WTC11 (cell line): ENCODE measurements around the gene CYP2A7. TPM values are rescaled to one million over a fixed set of nuclear protein-coding genes. Genes with fewer than 3 reads are reported as not detected.

ENCODE experiments used
- ATAC-seq: fragments of 200-7000 bp; cut with Tn5 transposase; 2 replicates; pipeline ENCODE4 v1.10.0; 2021; ENCODE audit warnings: mild to moderate bottlenecking, moderate library complexity
- CTCF ChIA-PET: fragments of 300-600 bp; sonication (Branson Sonifier 250); formaldehyde crosslinking; loops from one replicate; lab custom pipeline; 2021; ENCODE audit warnings: antibody characterized with exemption; lab: Charles Lee
- POLR2A ChIA-PET: fragments of 350-600 bp; sonication (Branson Sonifier 250); formaldehyde crosslinking; loops from one replicate; lab custom pipeline; 2021; ENCODE audit warnings: antibody characterized with exemption; lab: Charles Lee
- DNase-seq: peaks from one replicate; pipeline ENCODE4 v3.0.0; 2021; ENCODE audit warnings: low spot score
- H3K27ac Mint-ChIP-seq: 2 replicates; pipeline ENCODE4 v1.8.0; 2021; ENCODE audit warnings: mixed read lengths
- H3K27me3 Mint-ChIP-seq: 2 replicates; pipeline ENCODE4 v1.8.0; 2021; ENCODE audit warnings: low read depth, mild to moderate bottlenecking, moderate library complexity, mixed read lengths
- H3K36me3 Mint-ChIP-seq: 2 replicates; pipeline ENCODE4 v1.8.0; 2021; ENCODE audit warnings: mixed read lengths
- H3K4me1 Mint-ChIP-seq: 2 replicates; pipeline ENCODE4 v1.8.0; 2022; ENCODE audit warnings: mixed read lengths
- H3K4me3 Mint-ChIP-seq: 2 replicates; pipeline ENCODE4 v1.8.0; 2021; ENCODE audit warnings: mild to moderate bottlenecking, moderate library complexity, mixed read lengths
- H3K9me3 Mint-ChIP-seq: 2 replicates; pipeline ENCODE4 v1.8.0; 2021; ENCODE audit warnings: mixed read lengths
- NR3C1 ChIP-seq: sonication (generic); formaldehyde crosslinking; conservative IDR thresholded peaks from 2 replicates; pipeline ENCODE4 v1.8.1; 2023; ENCODE audit warnings: low read depth, mild to moderate bottlenecking, missing genetic modification reagents
- PRDM15 ChIP-seq: sonication (generic); formaldehyde crosslinking; IDR thresholded peaks from 2 replicates; pipeline ENCODE4 v1.8.0; 2022; ENCODE audit warnings: missing genetic modification reagents
- RORB ChIP-seq: fragments of 250-450 bp; sonication (Bioruptor Pico); IDR thresholded peaks from 2 replicates; pipeline ENCODE4 v1.9.0; 2021; ENCODE audit warnings: mild to moderate bottlenecking
- SMAD4 ChIP-seq: sonication (generic); formaldehyde crosslinking; IDR thresholded peaks from 2 replicates; pipeline ENCODE4 v1.8.0; 2022; ENCODE audit warnings: mild to moderate bottlenecking, missing genetic modification reagents
- STAT6 ChIP-seq: sonication (generic); formaldehyde crosslinking; conservative IDR thresholded peaks from 2 replicates; pipeline ENCODE4 v1.8.1; 2023; ENCODE audit warnings: mild to moderate bottlenecking, low read depth, missing genetic modification reagents, moderate library complexity
- TCF7 ChIP-seq: sonication (generic); formaldehyde crosslinking; IDR thresholded peaks from 2 replicates; pipeline ENCODE4 v1.8.0; 2022; ENCODE audit warnings: mild to moderate bottlenecking, low read depth, missing genetic modification reagents, moderate library complexity
- TP53 ChIP-seq: sonication (generic); formaldehyde crosslinking; IDR thresholded peaks from 2 replicates; pipeline ENCODE4 v1.8.1; 2023; ENCODE audit warnings: mild to moderate bottlenecking, missing genetic modification reagents
- ZMAT4 ChIP-seq: fragments of 250-450 bp; sonication (Bioruptor Pico); IDR thresholded peaks from 2 replicates; pipeline ENCODE4 v1.9.0; 2021; ENCODE audit warnings: mild to moderate bottlenecking
- ZNF317 ChIP-seq: sonication (generic); formaldehyde crosslinking; IDR thresholded peaks from 2 replicates; pipeline ENCODE4 v1.8.1; 2023; ENCODE audit warnings: low read depth, mild to moderate bottlenecking, moderate library complexity, missing genetic modification reagents, borderline replicate concordance
- total RNA-seq: library from RNA; stranded (reverse); gene quantifications from 3 replicates; pipeline ENCODE4 v1.2.3, GENCODE V29; 2021
- TF ChIP-seq, protein P1 (sequence below): fragments of 250-450 bp; sonication (Bioruptor Pico); IDR thresholded peaks from 2 replicates; pipeline ENCODE4 v1.9.0; 2021; ENCODE audit warnings: mild to moderate bottlenecking, borderline replicate concordance
- TF ChIP-seq, protein P2 (sequence below): sonication (generic); formaldehyde crosslinking; IDR thresholded peaks from 2 replicates; pipeline ENCODE4 v1.8.0; 2022; ENCODE audit warnings: mild to moderate bottlenecking, missing genetic modification reagents
- TF ChIP-seq, protein P3 (sequence below): sonication (generic); formaldehyde crosslinking; IDR thresholded peaks from 2 replicates; pipeline ENCODE4 v1.8.1; 2022; ENCODE audit warnings: low read depth, missing genetic modification reagents, borderline replicate concordance
- TF ChIP-seq, protein P4 (sequence below): sonication (generic); formaldehyde crosslinking; IDR thresholded peaks from 2 replicates; pipeline ENCODE4 v1.8.1; 2022; ENCODE audit warnings: mild to moderate bottlenecking, moderate library complexity, missing genetic modification reagents
- TF ChIP-seq, protein P5 (sequence below): fragments of 250-450 bp; sonication (Bioruptor Pico); IDR thresholded peaks from 2 replicates; pipeline ENCODE4 v1.9.0; 2021; ENCODE audit warnings: mild to moderate bottlenecking

Gene CYP2A7
- total RNA-seq, 1 experiment from 2014 or later: not detected

DNA sequence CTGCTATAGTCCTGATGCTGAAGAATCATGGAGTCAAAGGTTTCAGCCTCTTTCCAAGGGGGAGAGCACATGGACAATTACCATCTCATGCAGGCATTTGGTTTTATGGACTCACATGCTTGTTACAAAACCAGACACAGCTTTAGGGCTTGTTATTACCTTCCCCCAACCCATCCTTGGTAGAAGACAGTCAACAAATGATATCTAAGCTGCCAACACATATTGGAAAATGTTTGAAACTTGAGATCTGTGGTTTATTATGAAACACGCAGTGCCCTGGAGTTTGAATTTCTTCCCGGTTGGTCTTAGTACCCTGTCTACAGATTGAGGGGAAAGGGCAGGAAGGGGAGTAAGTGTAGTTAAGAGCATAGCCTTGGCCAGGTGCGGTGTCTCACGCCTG lies 19.2 kb downstream of the CYP2A7 start (continued):
- TF ChIP-seq ZMAT4 (CRISPR knock-in tag): no peak
- TF ChIP-seq, protein P1, sequence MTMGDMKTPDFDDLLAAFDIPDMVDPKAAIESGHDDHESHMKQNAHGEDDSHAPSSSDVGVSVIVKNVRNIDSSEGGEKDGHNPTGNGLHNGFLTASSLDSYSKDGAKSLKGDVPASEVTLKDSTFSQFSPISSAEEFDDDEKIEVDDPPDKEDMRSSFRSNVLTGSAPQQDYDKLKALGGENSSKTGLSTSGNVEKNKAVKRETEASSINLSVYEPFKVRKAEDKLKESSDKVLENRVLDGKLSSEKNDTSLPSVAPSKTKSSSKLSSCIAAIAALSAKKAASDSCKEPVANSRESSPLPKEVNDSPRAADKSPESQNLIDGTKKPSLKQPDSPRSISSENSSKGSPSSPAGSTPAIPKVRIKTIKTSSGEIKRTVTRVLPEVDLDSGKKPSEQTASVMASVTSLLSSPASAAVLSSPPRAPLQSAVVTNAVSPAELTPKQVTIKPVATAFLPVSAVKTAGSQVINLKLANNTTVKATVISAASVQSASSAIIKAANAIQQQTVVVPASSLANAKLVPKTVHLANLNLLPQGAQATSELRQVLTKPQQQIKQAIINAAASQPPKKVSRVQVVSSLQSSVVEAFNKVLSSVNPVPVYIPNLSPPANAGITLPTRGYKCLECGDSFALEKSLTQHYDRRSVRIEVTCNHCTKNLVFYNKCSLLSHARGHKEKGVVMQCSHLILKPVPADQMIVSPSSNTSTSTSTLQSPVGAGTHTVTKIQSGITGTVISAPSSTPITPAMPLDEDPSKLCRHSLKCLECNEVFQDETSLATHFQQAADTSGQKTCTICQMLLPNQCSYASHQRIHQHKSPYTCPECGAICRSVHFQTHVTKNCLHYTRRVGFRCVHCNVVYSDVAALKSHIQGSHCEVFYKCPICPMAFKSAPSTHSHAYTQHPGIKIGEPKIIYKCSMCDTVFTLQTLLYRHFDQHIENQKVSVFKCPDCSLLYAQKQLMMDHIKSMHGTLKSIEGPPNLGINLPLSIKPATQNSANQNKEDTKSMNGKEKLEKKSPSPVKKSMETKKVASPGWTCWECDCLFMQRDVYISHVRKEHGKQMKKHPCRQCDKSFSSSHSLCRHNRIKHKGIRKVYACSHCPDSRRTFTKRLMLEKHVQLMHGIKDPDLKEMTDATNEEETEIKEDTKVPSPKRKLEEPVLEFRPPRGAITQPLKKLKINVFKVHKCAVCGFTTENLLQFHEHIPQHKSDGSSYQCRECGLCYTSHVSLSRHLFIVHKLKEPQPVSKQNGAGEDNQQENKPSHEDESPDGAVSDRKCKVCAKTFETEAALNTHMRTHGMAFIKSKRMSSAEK (CRISPR knock-in tag): no peak

DNA sequence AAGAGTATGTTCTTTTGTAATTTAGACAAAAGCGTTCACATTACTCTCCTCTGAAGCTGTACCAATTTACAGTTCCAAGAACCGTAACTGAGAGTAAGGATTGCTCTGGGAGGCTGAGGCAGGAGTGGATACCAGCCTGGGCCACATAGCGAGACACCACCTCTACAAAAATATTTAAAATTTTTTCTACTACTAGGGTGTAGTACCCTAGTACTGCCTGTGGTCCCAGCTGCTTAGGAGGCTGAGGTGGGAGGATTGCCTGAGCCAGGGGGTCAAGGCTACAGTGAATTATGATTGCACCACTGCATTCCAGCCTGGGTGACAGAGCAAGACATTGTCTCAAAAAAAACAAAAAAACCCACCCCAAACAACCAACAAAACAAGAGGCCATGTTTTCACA lies 19.7 kb downstream of the CYP2A7 start:
- H3K36me3 Mint-ChIP-seq: no peaks in the 10 kb centered on the region
- POLR2A ChIA-PET: no interaction called here
- DNase-seq: no peak
- H3K9me3 Mint-ChIP-seq: no peaks in the 10 kb centered on the region
- no peaks in the 10 kb centered on the region for H3K4me1 Mint-ChIP-seq
- no peak for ATAC-seq
- TF ChIP-seq ZNF317: no peak
- no peak for TF ChIP-seq RORB (CRISPR knock-in tag)
- TF ChIP-seq TP53 (CRISPR knock-in tag): no peak
- TF ChIP-seq PRDM15 (CRISPR knock-in tag): no peak
- TF ChIP-seq, protein P2, sequence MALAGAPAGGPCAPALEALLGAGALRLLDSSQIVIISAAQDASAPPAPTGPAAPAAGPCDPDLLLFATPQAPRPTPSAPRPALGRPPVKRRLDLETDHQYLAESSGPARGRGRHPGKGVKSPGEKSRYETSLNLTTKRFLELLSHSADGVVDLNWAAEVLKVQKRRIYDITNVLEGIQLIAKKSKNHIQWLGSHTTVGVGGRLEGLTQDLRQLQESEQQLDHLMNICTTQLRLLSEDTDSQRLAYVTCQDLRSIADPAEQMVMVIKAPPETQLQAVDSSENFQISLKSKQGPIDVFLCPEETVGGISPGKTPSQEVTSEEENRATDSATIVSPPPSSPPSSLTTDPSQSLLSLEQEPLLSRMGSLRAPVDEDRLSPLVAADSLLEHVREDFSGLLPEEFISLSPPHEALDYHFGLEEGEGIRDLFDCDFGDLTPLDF (CRISPR knock-in tag): no peak
- TF ChIP-seq SMAD4 (CRISPR knock-in tag): no peak
- no peak for TF ChIP-seq TCF7
- TF ChIP-seq, protein P3, sequence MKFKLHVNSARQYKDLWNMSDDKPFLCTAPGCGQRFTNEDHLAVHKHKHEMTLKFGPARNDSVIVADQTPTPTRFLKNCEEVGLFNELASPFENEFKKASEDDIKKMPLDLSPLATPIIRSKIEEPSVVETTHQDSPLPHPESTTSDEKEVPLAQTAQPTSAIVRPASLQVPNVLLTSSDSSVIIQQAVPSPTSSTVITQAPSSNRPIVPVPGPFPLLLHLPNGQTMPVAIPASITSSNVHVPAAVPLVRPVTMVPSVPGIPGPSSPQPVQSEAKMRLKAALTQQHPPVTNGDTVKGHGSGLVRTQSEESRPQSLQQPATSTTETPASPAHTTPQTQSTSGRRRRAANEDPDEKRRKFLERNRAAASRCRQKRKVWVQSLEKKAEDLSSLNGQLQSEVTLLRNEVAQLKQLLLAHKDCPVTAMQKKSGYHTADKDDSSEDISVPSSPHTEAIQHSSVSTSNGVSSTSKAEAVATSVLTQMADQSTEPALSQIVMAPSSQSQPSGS (CRISPR knock-in tag): no peak
- no peaks in the 10 kb centered on the region; the same call in 1 of the 2 replicates for H3K27me3 Mint-ChIP-seq
- no peak overlapping the region for H3K27ac Mint-ChIP-seq
- no peak overlapping the region for H3K4me3 Mint-ChIP-seq
- CTCF ChIA-PET: no interaction called here

DNA sequence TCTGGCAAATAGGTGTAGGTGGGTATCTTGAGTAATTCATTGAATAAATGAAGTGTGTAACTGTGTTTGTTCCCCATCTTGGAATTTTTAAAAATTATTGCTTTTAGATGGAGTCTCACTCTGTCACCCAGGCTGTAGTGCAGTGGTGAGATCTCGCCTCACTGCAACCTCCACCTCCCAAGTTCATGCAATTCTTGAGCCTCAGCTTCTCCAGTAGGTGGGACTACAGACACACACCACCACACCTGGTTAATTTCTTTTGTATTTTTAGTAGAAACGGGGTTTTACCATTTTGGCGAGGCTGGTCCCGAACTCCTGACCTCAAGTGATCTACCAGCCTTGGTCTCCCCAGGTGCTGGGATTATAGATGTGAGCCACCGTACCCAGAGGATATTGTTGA lies 23.9 kb downstream of the CYP2A7 start:
- no peak for DNase-seq
- Mint-ChIP-seq H3K4me1 (no peaks in the 10 kb centered on the region), H3K9me3 (no peaks in the 10 kb centered on the region), H3K27ac (no peak overlapping the region), H3K36me3 (no peaks in the 10 kb centered on the region), H3K4me3 (no peak overlapping the region), H3K27me3 (no peaks in the 10 kb centered on the region)
- CTCF ChIA-PET: no interaction called here
- ATAC-seq: no peak
- POLR2A ChIA-PET: no interaction called here
- TF ChIP-seq, protein P4, sequence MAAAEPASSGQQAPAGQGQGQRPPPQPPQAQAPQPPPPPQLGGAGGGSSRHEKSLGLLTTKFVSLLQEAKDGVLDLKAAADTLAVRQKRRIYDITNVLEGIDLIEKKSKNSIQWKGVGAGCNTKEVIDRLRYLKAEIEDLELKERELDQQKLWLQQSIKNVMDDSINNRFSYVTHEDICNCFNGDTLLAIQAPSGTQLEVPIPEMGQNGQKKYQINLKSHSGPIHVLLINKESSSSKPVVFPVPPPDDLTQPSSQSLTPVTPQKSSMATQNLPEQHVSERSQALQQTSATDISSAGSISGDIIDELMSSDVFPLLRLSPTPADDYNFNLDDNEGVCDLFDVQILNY: no peak
- TF ChIP-seq NR3C1 (CRISPR knock-in tag) (no peak), STAT6 (CRISPR knock-in tag) (no peak)
- TF ChIP-seq, protein P5, sequence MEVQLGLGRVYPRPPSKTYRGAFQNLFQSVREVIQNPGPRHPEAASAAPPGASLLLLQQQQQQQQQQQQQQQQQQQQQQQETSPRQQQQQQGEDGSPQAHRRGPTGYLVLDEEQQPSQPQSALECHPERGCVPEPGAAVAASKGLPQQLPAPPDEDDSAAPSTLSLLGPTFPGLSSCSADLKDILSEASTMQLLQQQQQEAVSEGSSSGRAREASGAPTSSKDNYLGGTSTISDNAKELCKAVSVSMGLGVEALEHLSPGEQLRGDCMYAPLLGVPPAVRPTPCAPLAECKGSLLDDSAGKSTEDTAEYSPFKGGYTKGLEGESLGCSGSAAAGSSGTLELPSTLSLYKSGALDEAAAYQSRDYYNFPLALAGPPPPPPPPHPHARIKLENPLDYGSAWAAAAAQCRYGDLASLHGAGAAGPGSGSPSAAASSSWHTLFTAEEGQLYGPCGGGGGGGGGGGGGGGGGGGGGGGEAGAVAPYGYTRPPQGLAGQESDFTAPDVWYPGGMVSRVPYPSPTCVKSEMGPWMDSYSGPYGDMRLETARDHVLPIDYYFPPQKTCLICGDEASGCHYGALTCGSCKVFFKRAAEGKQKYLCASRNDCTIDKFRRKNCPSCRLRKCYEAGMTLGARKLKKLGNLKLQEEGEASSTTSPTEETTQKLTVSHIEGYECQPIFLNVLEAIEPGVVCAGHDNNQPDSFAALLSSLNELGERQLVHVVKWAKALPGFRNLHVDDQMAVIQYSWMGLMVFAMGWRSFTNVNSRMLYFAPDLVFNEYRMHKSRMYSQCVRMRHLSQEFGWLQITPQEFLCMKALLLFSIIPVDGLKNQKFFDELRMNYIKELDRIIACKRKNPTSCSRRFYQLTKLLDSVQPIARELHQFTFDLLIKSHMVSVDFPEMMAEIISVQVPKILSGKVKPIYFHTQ (CRISPR knock-in tag): no peak
- TF ChIP-seq, all 79 proteins: peak for 0
